ENCODE results near the gene VAMP1. TPM values are rescaled to one million over a fixed set of nuclear protein-coding genes. Genes with fewer than 3 reads are reported as not detected.

The VAMP1 gene
- total RNA-seq, 4 donors from 2014 or later: 4.2 to 9.6 (median 6.2) TPM

DNA sequence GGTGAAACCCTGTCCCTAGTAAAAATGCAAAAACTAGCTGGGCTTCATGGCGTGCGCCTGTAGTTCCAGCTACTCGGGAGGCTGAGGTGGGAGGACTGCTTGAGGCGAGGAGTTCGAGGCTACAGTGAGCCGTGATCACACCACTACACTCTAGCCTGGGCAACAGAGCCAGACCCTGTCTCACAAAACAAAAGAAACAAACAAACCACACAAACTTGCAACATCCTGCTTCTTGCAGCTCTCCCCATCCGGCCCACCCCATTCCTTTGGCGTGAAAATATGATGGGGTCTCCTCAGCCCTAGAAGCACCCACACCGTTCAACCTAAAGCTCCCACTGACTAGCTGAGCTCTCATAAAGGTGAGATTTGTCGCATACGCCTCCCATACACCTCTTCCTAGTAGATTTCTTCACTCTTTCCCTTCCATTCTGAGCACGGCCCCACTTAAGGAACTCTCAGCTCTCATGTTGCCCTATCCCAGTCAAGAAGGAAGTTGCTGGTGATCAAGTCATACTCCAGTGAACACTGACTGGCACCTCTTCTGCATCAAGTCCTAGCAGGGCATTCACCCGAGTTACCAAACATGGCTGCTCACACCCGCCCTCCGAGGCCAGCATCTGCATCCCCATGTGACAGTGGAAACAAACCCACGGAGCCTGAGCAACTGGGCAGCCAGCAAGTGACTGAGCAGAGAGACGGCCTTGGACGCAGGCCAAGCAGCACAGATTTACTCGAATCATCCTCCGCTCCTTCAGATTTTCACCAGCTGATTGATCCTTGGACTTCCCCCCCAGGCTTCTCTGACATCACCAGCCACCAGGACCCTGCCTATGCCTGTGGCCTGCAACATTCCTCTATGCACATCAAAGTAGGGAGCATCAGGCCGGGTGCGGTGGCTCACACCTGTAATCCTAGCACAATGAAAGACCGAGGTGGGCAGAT, 44.6 kb downstream of the VAMP1 start:
- TF ChIP-seq CTCF (IDR thresholded peaks at IDR 0.05): no peak
- ATAC-seq (ENCODE audit: low FRiP score) (no peak), DNase-seq (ENCODE audit: low spot score) (no peak)

DNA sequence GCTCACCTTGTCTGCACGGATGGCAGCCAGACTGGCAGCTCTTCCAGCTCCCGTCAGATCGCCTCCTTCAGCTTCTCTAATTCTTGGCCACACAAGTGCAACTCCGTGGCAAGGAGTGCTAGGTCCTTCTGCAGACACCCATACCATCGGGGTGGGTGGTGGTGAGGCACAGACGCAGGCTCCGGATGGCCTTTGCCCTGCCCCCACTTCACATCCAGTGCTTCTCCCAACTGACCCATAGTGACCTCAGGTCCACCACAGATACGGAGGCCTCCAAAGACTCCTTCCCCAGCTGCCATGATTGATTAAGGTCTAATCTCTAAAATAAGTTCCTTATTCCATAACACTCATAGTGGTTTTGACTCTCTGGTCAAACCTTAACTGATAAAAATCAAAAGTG, 45.6 kb downstream of the VAMP1 start:
- ATAC-seq (ENCODE audit: low FRiP score) (no peak), DNase-seq (ENCODE audit: low spot score) (no peak)
- TF ChIP-seq CTCF (IDR thresholded peaks at IDR 0.05): no peak

- DNase-seq (ENCODE audit: low spot score): no peak
- no peak for TF ChIP-seq CTCF (IDR thresholded peaks at IDR 0.05)
- no peak for ATAC-seq (ENCODE audit: low FRiP score)
These were observed 46.5 kb downstream of the VAMP1 start for GRCh38 chr12:6424008-6424347.

DNA sequence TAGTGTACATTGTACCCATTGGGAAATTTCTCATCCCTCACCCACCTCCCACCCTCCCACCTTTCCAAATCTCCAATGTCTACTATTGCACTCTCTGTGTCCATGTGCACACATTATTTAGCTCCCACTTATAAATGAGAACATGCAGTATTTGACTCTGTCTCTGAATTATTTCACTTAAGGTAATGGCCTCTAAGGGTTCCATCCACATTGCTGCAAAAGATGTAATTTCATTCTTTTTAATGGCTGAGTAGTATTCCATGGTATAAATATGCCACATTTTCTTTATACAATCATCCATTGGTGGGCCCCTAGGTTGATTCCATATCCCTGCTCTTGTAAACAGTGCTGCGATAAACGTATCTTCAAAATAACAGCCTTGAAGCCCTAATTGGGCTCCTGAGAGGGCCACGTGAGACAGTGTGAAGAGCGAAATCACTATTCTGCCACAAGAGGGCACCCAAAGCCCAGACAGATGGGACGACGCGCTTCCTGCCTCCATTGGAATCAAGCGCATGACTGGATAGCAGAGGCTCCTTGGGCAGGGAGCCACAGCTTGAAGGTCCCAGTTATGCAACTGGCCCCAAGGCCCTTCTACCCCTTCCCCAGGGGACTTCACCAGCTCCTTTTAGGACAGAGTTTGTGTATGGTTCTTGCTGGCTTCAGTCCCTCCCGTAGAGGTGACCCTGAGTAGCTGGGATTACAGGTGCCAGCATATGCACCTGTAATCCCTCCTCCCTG, 47.0 kb downstream of the VAMP1 start:
- DNase-seq (ENCODE audit: low spot score): no peak
- peak; percentile 97 for ATAC-seq (ENCODE audit: low FRiP score)
- peak in 2 of 3 donors; percentile 16 to 77 for TF ChIP-seq CTCF (IDR thresholded peaks at IDR 0.05)

DNA sequence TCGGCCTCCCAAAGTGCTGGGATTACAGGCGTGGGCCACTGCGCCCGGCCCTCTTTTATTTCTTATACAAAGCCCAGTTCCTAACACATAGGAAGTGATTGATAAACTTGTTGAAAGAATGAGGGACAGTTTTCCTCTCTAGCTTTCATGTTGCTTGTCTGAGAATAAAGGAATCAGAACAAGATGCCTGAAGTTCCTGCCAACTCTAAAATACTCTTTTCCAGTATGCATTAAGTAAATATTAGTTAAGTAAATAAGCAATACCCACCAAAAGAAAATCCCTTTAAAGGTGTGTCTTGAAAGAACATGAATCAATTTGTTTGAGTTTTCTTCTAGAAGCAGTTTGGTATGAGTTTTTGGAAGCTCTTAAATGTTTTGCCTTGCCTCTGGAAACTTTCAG, 50.1 kb downstream of the VAMP1 start:
- DNase-seq (ENCODE audit: low spot score) (no peak), ATAC-seq (ENCODE audit: low FRiP score) (no peak)
- no peak for TF ChIP-seq CTCF (IDR thresholded peaks at IDR 0.05)

GRCh38 chr12:6418796-6419195, 51.7 kb downstream of the VAMP1 start:
- DNase-seq (ENCODE audit: low spot score): no peak
- no peak for ATAC-seq (ENCODE audit: low FRiP score)
- TF ChIP-seq CTCF (IDR thresholded peaks at IDR 0.05): no peak
